Naive B cell (primary cell): ENCODE data around the gene ADSL. TPM values are rescaled to one million over a fixed set of nuclear protein-coding genes. Genes with fewer than 3 reads are reported as not detected.
"Not testable (repeated sequence)": the region's sequence is repeated elsewhere in the genome, so short reads cannot be mapped to it uniquely, and the experiment has no call there.

Experiments used
- ATAC-seq, 2 donors: fragments of 150-1000 bp; cut with Tn5 transposase; 2 replicates each; pipeline ENCODE4 v1.10.0; 2021; ENCODE audit warnings: low read depth in 2 of 2, mild to moderate bottlenecking in 2 of 2, moderate library complexity in 2 of 2
- DNase-seq: peaks from one replicate; pipeline ENCODE4 v3.0.0; 2022
- H3K27ac Mint-ChIP-seq, 6 donors: one replicate each; pipeline ENCODE4 v1.8.0; 2020 to 2022; ENCODE audit warnings: mild to moderate bottlenecking in 6 of 6, mixed read lengths in 6 of 6, moderate library complexity in 5 of 6, inconsistent platforms in 2 of 6
- H3K27me3 Mint-ChIP-seq, 3 donors: one replicate each; pipeline ENCODE4 v1.8.0; 2021 to 2022; ENCODE audit warnings: mixed read lengths in 3 of 3, mild to moderate bottlenecking in 1 of 3
- H3K36me3 Mint-ChIP-seq, 2 donors: one replicate each; pipeline ENCODE4 v1.8.0; 2020 to 2022; ENCODE audit warnings: mixed read lengths in 2 of 2, inconsistent platforms in 1 of 2, mild to moderate bottlenecking in 1 of 2
- H3K4me1 Mint-ChIP-seq, 3 donors: one replicate each; pipeline ENCODE4 v1.8.0; 2020 to 2022; ENCODE audit warnings: mixed read lengths in 3 of 3, inconsistent platforms in 1 of 3, mild to moderate bottlenecking in 1 of 3, moderate library complexity in 1 of 3
- H3K4me3 Mint-ChIP-seq, 8 donors: one replicate each; pipeline ENCODE4 v1.8.0; 2020 to 2022; ENCODE audit warnings: mild to moderate bottlenecking in 8 of 8, mixed read lengths in 8 of 8, moderate library complexity in 8 of 8, inconsistent platforms in 2 of 8
- H3K9me3 Mint-ChIP-seq, 7 donors: one replicate each; pipeline ENCODE4 v1.8.0; 2020 to 2022; ENCODE audit warnings: mixed read lengths in 7 of 7, mild to moderate bottlenecking in 5 of 7, inconsistent platforms in 2 of 7, moderate library complexity in 1 of 7
- polyA plus RNA-seq, 6 donors: library from polyadenylated mRNA; unstranded; fragments of 300-500 nt; fragmentation: Illumina TruSeq; gene quantifications; one replicate each; pipeline ENCODE4 v1.2.3, GENCODE V29; 2021; ENCODE audit warnings: low read depth in 6 of 6

The ADSL gene
- 10 to 100 TPM; 44.4 to 73.3 (median 55.6) TPM for polyA plus RNA-seq

DNA sequence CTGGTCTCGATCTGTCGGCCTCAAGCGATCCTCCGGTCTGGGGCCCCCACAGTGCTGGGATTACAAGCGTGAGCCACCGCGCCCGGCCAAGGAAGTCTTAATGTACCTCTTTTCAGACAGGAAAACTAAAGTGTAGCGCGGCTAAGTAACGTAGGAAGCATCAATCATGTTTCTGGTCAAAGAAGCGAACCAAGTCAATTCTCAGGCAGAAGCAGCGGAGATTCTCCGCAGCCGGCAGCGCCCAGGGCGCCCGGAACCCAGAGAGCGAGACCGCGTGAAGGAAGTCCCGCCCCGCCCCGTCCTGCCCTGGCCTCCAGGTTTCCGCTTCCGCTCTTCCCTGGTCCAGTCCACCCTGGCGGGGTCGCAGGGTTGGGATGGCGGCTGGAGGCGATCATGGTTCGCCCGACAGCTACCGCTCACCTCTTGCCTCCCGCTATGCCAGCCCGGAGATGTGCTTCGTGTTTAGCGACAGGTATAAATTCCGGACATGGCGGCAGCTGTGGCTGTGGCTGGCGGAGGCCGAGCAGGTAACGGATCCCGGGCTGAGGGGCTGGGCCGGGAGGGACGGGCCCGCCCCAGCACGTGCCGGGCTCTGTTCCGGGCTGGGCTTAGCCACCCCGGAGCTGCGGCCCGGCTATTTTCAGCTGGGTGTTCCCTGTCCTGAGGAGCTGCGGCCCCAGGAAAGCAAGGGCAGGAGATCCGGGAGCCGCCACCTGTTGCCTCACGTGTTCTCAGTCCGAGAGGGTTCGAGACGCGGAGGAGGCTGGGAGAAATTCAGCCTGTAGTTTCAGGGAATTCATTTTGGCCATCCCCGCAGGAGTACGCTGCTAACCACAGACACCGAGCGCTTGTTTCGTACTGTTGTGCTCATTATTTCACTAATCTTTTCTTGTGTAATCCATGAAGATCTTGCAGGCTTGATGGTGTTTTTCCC lies at the start of gene ADSL:
ADSL (plus strand) TSS at position 316 of the 934 bp plus-strand sequence; CDS start at position 375, 59 bp downstream.
- peak; percentile 87 for DNase-seq
- peaks cover 25 to 48% (median 33%) of the 10 kb centered on the region in 3 donors for H3K4me1 Mint-ChIP-seq
- no peaks in the 10 kb centered on the region for H3K9me3 Mint-ChIP-seq
- peak; percentile 88 to 90 for ATAC-seq
- peak within 1 kb of the TSS; percentile 92 to 99 (median 98) for H3K4me3 Mint-ChIP-seq
- peaks cover 0 to 4% of the 10 kb centered on the region in 2 donors for H3K36me3 Mint-ChIP-seq
- H3K27ac Mint-ChIP-seq, result peak within 1 kb of the TSS; percentile 86 to 99 (median 97)
- H3K27me3 Mint-ChIP-seq, result no peaks in the 10 kb centered on the region

DNA sequence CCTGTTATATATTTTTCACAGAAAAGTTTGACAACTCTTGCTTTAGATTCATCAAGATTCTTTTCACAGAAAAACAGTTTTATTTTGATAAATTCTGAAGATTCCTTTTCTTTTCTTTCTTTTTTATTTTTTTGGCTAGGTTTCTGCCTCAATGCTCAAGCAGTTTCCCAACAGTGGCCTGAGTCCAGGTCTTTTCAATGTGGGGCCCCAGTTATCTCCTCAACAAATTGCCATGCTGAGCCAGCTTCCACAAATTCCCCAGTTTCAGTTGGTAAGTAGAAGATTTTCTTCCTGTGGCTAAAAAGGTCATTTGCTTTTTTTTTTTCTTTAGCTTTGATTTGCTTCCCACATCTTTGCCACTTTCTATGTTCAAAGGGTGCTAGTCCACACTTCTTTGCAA lies 46.0 kb upstream of the ADSL start:
- no peak overlapping the region for H3K4me3 Mint-ChIP-seq
- peaks cover 0 to 3% (median 0%) of the 10 kb centered on the region in 3 donors for H3K4me1 Mint-ChIP-seq
- H3K36me3 Mint-ChIP-seq, result peaks cover 12 to 15% of the 10 kb centered on the region in 2 donors
- no peaks in the 10 kb centered on the region for H3K27me3 Mint-ChIP-seq
- no peak for ATAC-seq
- peak overlapping the region in 1 of 6 donors; percentile 36 for H3K27ac Mint-ChIP-seq
- no peak for DNase-seq
- H3K9me3 Mint-ChIP-seq, result no peaks in the 10 kb centered on the region

DNA sequence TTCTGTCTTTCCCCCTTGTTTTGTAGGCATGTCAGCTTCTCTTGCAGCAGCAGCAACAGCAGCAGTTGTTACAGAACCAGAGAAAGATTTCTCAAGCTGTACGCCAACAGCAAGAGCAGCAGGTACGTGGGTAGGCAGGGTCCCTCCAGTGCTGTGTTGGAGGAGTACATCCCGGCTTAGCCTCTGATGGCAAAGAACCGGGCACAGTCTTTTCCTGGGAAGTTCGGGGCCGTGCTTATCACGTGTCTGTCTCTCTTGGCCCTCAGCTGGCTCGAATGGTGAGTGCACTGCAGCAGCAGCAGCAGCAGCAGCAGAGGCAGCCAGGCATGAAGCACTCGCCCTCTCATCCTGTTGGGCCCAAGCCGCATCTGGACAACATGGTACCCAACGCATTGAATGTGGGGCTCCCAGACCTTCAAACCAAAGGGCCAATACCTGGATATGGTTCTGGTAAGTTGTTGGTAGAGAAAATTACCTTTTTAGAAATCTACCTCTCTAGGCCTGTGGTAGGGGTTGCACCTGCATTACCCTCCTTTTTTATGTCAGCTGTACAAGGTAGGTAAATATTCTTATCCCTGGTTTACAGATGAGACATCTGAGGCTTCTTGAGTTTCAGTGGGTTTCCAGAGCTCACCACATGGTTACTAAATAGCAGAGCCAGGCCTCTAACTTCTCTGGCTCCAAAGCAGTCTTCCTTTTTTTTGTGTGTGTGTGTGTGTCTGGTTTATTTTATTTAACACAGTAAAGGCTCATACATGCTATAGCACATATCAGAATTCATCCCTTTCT lies 45.2 kb upstream of the ADSL start:
- Mint-ChIP-seq H3K27ac (no peak overlapping the region), H3K36me3 (peaks cover 8 to 14% of the 10 kb centered on the region in 2 donors), H3K27me3 (no peaks in the 10 kb centered on the region), H3K4me1 (peaks cover 0 to 3% (median 0%) of the 10 kb centered on the region in 3 donors), H3K9me3 (no peaks in the 10 kb centered on the region), H3K4me3 (no peak overlapping the region)
- ATAC-seq (no peak), DNase-seq (no peak)

DNA sequence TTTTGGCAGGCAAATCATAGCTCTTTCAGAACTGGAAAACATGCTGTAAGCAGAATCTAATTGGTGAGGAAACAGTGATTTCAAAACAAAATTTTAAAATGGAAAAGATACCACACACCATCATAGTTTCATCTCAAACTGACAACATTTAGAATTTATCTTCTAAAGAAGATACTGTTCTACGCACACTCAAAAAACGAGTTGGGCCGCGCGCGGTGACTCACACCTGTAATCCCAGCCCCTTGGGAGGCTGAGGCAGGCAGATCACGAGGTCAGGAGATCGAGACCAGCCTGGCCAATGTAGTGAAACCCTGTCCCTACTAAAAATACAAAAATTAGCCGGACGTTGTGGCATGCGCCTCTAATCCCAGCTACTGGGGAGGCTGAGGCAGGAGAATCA lies 44.2 kb upstream of the ADSL start:
- ATAC-seq (no peak), DNase-seq (no peak)
- Mint-ChIP-seq H3K9me3 (no peaks in the 10 kb centered on the region), H3K36me3 (peaks cover 7 to 16% of the 10 kb centered on the region in 2 donors), H3K27ac (no peak overlapping the region), H3K4me1 (peaks cover 0 to 3% (median 0%) of the 10 kb centered on the region in 3 donors), H3K4me3 (no peak overlapping the region), H3K27me3 (no peaks in the 10 kb centered on the region)

DNA sequence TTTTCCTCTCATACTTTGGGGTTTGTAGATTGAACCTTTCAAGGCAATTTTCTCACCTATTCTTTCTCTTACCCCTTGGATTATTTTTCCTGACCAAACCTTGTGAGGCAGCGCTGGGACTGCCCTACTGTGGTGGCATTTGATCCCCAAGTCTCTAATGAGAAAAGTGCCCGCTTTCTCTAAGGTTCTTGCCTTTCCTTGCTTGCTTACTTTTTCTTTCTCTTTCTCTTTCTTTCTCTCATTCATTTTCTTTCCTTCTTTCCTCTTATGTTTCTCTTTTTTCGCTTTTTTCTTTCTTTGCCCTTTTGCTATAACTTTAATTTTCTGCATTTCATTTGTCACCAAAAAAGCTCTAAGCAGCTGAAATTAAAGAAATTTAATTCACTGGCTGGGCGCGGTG lies 40.7 kb upstream of the ADSL start:
- no peaks in the 10 kb centered on the region for H3K27me3 Mint-ChIP-seq
- DNase-seq (no peak), ATAC-seq (no peak)
- peaks cover 18 to 24% of the 10 kb centered on the region in 2 donors for H3K36me3 Mint-ChIP-seq
- H3K4me1 Mint-ChIP-seq, result peaks cover 0 to 1% (median 0%) of the 10 kb centered on the region in 3 donors
- no peaks in the 10 kb centered on the region for H3K9me3 Mint-ChIP-seq
- no peak overlapping the region for H3K4me3 Mint-ChIP-seq
- H3K27ac Mint-ChIP-seq, result peak overlapping the region in 2 of 6 donors; percentile 24 to 63

DNA sequence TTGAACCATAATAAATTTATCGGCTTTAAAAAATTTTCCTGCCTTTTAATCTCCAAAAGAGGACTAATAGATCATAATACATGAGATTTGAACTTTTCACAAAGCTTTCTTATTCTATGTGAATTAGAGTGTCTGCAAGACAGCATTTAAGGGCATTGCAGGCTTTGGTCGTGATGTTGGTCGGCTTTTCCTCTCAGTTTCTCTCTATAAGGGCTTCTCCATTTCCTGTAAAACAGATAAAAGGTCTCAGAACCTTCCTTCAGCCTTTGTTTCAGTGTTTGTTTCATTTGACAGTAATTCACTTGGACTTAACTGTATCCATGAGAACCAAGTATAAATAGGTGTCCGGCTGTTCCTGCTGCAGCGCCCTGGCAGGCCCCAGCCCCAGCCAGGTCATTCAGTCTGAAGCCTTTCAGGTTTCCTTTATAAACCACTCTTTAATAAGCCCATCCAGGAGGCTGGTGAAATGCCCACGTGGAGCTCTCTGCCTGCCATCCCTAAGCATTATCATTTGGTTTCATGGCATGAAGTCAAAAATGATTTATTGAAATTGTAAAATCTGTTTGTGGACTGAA lies 37.2 kb upstream of the ADSL start:
- H3K9me3 Mint-ChIP-seq, result no peaks in the 10 kb centered on the region
- no peak for DNase-seq

DNA sequence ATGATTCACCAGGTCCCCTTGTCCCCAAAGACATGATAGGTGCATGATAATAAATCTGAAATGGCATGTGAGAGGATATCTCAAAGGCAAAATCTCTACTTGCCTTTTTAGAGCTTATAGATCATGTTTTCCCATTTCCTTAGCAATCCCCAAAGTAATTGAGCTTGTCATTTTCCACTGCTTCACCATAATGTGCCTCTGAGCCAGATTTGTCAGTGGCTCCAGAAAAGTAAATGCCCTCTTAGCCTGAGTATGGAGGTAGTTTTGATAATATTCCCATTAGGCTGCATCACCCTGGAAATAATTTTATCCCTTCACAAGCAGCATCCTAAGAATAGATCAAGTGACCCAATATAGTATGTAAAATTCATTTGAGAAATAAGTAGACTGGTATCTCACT lies 36.7 kb upstream of the ADSL start:
- DNase-seq (no peak), ATAC-seq (no peak)
- H3K36me3 Mint-ChIP-seq, result peaks cover 33 to 46% of the 10 kb centered on the region in 2 donors
- H3K27me3 Mint-ChIP-seq, result no peaks in the 10 kb centered on the region
- peaks cover 0 to 1% (median 0%) of the 10 kb centered on the region in 3 donors for H3K4me1 Mint-ChIP-seq
- H3K4me3 Mint-ChIP-seq, result no peak overlapping the region
- no peaks in the 10 kb centered on the region for H3K9me3 Mint-ChIP-seq
- H3K27ac Mint-ChIP-seq, result peak overlapping the region in 1 of 6 donors; percentile 60

More for the DNA sequence above, 37.2 kb upstream of the ADSL start:
- peak overlapping the region in 1 of 8 donors; percentile 47 for H3K4me3 Mint-ChIP-seq
- H3K36me3 Mint-ChIP-seq, result peaks cover 28 to 41% of the 10 kb centered on the region in 2 donors
- H3K27me3 Mint-ChIP-seq, result no peaks in the 10 kb centered on the region
- no peak for ATAC-seq
- H3K27ac Mint-ChIP-seq, result peak overlapping the region in 1 of 6 donors; percentile 89
- H3K4me1 Mint-ChIP-seq, result peaks cover 0 to 1% (median 0%) of the 10 kb centered on the region in 3 donors

DNA sequence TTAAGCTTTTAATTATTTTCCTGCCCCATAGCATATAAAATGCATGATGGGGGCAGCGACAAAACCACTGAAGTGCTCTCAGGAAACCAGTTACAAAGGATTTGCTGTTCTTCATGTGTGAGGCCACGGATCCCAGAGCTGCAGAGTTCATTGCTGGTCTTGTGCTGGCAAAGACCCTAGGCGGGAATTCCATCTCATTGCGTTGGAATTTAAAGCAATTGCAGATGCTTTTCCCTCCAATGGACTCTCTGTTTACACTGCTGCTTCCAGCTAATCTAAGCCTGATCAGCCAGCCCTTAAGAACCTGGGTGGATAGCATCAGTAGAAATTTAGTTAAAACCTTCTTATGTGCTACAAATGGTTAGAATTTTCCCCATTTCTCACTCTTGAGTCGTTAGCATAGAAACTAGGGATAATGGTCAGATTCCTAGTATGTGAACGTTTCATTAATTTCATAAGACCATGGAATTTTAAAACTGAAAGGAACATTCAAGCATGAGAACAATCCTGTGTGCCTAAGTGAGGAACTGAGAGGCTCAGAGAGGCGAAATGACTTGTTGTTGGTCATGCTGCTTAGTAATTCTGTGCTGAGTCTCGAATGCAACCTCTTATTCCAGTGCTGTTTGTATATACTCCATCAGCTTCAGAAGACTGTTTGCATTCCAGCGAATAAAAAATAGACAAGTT lies 36.1 kb upstream of the ADSL start:
- DNase-seq, result no peak
- H3K27me3 Mint-ChIP-seq, result no peaks in the 10 kb centered on the region
- no peak for ATAC-seq
- H3K4me3 Mint-ChIP-seq, result no peak overlapping the region
- peak overlapping the region in 1 of 6 donors; percentile 60 for H3K27ac Mint-ChIP-seq
- H3K9me3 Mint-ChIP-seq, result no peaks in the 10 kb centered on the region
- peaks cover 36 to 52% of the 10 kb centered on the region in 2 donors for H3K36me3 Mint-ChIP-seq
- H3K4me1 Mint-ChIP-seq, result peaks cover 0 to 1% (median under 1%) of the 10 kb centered on the region in 3 donors

DNA sequence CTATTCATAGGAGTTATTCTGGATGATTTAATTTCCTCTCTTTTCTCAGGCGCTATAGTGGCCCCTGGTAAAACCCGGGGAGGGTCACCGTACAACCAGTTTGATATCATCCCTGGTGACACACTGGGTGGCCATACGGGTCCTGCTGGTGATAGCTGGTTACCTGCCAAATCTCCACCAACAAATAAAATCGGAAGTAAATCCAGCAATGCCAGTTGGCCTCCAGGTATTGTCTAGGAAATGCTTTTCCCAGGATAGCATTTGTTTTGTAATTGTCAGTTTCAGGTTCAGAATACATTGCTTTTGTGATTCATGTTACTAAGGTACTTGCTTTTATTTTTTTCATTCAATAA lies 35.6 kb upstream of the ADSL start:
- H3K36me3 Mint-ChIP-seq, result peaks cover 42 to 53% of the 10 kb centered on the region in 2 donors
- DNase-seq, result no peak
- ATAC-seq, result no peak
- no peak overlapping the region for H3K4me3 Mint-ChIP-seq
- no peak overlapping the region for H3K27ac Mint-ChIP-seq
- H3K9me3 Mint-ChIP-seq, result no peaks in the 10 kb centered on the region
- no peaks in the 10 kb centered on the region for H3K27me3 Mint-ChIP-seq
- H3K4me1 Mint-ChIP-seq, result peaks cover 0 to 4% (median 1%) of the 10 kb centered on the region in 3 donors

DNA sequence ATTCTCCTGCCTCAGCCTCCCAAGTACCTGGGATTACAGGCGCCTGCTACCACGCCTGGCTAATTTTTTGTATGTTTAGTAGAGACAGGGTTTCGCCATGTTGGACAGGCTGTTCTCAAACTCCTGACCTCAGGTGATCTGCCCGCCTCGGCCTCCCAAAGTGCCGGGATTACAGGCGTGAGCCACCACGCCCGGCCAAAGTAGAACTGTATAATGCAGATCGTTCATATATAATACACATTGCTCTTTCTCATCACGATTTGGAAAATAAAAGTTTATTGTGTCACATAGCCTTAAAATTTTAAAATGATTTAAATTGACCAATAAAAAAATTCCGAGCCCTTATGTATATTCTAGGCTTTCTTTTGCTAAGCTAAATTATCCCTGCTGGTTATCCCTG lies 34.7 kb upstream of the ADSL start:
- not testable (repeated sequence) for H3K4me3 Mint-ChIP-seq, H3K27ac Mint-ChIP-seq, H3K27me3 Mint-ChIP-seq, H3K9me3 Mint-ChIP-seq, ATAC-seq, H3K4me1 Mint-ChIP-seq, DNase-seq
- H3K36me3 Mint-ChIP-seq, result peaks cover 46 to 51% of the 10 kb centered on the region in 2 donors

DNA sequence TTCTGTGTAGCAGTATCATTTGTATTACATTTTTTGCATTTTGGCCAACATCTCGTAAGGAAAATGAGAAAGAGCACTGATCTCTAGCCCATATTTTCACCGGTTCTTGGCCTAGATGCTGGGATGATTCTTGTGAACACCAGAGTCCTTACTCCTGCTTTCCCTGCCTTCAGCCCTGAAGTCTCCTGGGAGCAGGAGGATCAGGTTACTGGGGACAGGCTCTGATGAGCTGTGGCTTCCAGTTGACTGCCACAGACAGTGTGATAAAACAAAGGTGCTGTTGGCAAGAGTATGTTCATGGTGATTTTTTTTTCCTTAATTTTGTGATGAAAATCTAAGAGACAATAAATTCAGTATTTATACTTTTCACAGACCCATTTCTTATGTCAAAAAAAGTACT lies 34.2 kb upstream of the ADSL start:
- Mint-ChIP-seq H3K4me3 (no peak overlapping the region), H3K4me1 (peaks cover 0 to 4% (median 1%) of the 10 kb centered on the region in 3 donors), H3K9me3 (no peaks in the 10 kb centered on the region), H3K36me3 (peaks cover 50 to 51% of the 10 kb centered on the region in 2 donors), H3K27me3 (no peaks in the 10 kb centered on the region), H3K27ac (peak overlapping the region in 1 of 6 donors; percentile 83)
- DNase-seq (no peak), ATAC-seq (no peak)

DNA sequence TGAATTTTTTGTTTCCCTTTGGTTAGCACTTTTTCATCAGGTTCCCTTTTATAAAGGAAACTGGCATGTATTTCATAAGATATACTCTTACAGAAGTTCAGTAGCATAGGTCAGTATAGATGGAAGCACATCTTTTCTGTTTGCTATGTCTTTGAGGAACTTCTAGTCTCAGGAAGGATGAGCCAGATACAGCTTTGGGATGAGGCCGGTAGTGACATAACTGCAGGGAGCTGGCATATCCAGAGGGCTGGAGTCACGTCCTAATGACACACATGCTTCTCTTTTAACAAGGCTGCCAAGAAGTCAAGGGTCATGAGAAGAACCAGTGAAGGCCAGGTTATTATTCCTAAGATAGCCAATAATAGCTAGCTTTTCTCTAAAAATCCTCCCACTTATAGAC lies 33.3 kb upstream of the ADSL start:
- H3K4me1 Mint-ChIP-seq, result peaks cover 0 to 4% (median 0%) of the 10 kb centered on the region in 3 donors
- H3K4me3 Mint-ChIP-seq, result no peak overlapping the region
- no peaks in the 10 kb centered on the region for H3K9me3 Mint-ChIP-seq
- H3K27ac Mint-ChIP-seq, result peak overlapping the region in 1 of 6 donors; percentile 65
- peaks cover 41 to 52% of the 10 kb centered on the region in 2 donors for H3K36me3 Mint-ChIP-seq
- no peaks in the 10 kb centered on the region for H3K27me3 Mint-ChIP-seq
- ATAC-seq, result no peak
- DNase-seq, result no peak

DNA sequence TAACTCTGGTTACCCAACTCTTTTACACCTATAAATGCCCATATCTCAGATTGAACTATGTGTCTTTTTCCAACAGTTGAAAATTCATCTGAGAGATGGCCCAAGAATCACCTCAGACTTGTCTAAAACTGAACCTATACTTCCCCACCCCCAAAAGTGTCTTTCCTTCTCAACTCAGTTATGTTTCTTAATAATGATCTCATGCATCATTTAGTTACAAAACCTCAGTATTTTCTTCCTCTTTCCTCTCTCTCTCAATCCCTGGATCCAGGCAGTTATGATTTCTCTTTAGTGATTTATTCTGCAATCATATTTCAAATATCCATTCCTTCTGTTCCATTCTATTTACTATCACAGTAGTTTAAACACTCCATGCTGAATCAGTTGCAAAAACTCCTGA lies 32.3 kb upstream of the ADSL start:
- ATAC-seq, result no peak
- no peaks in the 10 kb centered on the region for H3K27me3 Mint-ChIP-seq
- H3K36me3 Mint-ChIP-seq, result peaks cover 34 to 46% of the 10 kb centered on the region in 2 donors
- H3K4me1 Mint-ChIP-seq, result peaks cover 0 to 4% (median 0%) of the 10 kb centered on the region in 3 donors
- H3K27ac Mint-ChIP-seq, result peak overlapping the region in 1 of 6 donors; percentile 55
- no peaks in the 10 kb centered on the region for H3K9me3 Mint-ChIP-seq
- no peak for DNase-seq
- no peak overlapping the region for H3K4me3 Mint-ChIP-seq
